WTC11 (cell line): ENCODE data around the gene SDHA. TPM values are rescaled to one million over a fixed set of nuclear protein-coding genes. Genes with fewer than 3 reads are reported as not detected.

ENCODE experiments used
- ATAC-seq: fragments of 200-7000 bp; cut with Tn5 transposase; 2 replicates; pipeline ENCODE4 v1.10.0; 2021; ENCODE audit warnings: mild to moderate bottlenecking, moderate library complexity
- CTCF ChIA-PET: fragments of 300-600 bp; sonication (Branson Sonifier 250); formaldehyde crosslinking; loops from one replicate; lab custom pipeline; 2021; ENCODE audit warnings: antibody characterized with exemption; lab: Charles Lee
- POLR2A ChIA-PET: fragments of 350-600 bp; sonication (Branson Sonifier 250); formaldehyde crosslinking; loops from one replicate; lab custom pipeline; 2021; ENCODE audit warnings: antibody characterized with exemption; lab: Charles Lee
- DNase-seq: peaks from one replicate; pipeline ENCODE4 v3.0.0; 2021; ENCODE audit warnings: low spot score
- H3K27ac Mint-ChIP-seq: 2 replicates; pipeline ENCODE4 v1.8.0; 2021; ENCODE audit warnings: mixed read lengths
- H3K27me3 Mint-ChIP-seq: 2 replicates; pipeline ENCODE4 v1.8.0; 2021; ENCODE audit warnings: low read depth, mild to moderate bottlenecking, moderate library complexity, mixed read lengths
- H3K36me3 Mint-ChIP-seq: 2 replicates; pipeline ENCODE4 v1.8.0; 2021; ENCODE audit warnings: mixed read lengths
- H3K4me1 Mint-ChIP-seq: 2 replicates; pipeline ENCODE4 v1.8.0; 2022; ENCODE audit warnings: mixed read lengths
- H3K4me3 Mint-ChIP-seq: 2 replicates; pipeline ENCODE4 v1.8.0; 2021; ENCODE audit warnings: mild to moderate bottlenecking, moderate library complexity, mixed read lengths
- H3K9me3 Mint-ChIP-seq: 2 replicates; pipeline ENCODE4 v1.8.0; 2021; ENCODE audit warnings: mixed read lengths
- CTCF ChIP-seq: fragments of 200-600 bp; IDR thresholded peaks from 2 replicates; pipeline ENCODE4 v1.8.0; 2022; ENCODE audit warnings: antibody characterized with exemption
- E2F5 ChIP-seq: sonication (generic); formaldehyde crosslinking; IDR thresholded peaks from 2 replicates; pipeline ENCODE4 v1.8.1; 2022; ENCODE audit warnings: mild to moderate bottlenecking, moderate library complexity, missing genetic modification reagents
- EMX1 ChIP-seq: fragments of 250-450 bp; sonication (Bioruptor Pico); IDR thresholded peaks from 2 replicates; pipeline ENCODE4 v1.8.0; 2021; ENCODE audit warnings: mild to moderate bottlenecking
- FOXK1 ChIP-seq: sonication (generic); formaldehyde crosslinking; IDR thresholded peaks from 2 replicates; pipeline ENCODE4 v1.8.0; 2022; ENCODE audit warnings: mild to moderate bottlenecking, moderate library complexity, missing genetic modification reagents
- FOXP1 ChIP-seq: sonication (generic); formaldehyde crosslinking; IDR thresholded peaks from 2 replicates; pipeline ENCODE4 v1.8.0; 2022; ENCODE audit warnings: missing genetic modification reagents, mild to moderate bottlenecking, moderate library complexity, borderline replicate concordance
- HMGA2 ChIP-seq: fragments of 250-450 bp; sonication (Bioruptor Pico); IDR thresholded peaks from 2 replicates; pipeline ENCODE4 v1.4.0; 2021; ENCODE audit warnings: mild to moderate bottlenecking, moderate library complexity
- HMGXB4 ChIP-seq: sonication (generic); formaldehyde crosslinking; IDR thresholded peaks from 2 replicates; pipeline ENCODE4 v1.8.1; 2023; ENCODE audit warnings: mild to moderate bottlenecking, moderate library complexity, missing genetic modification reagents
- MAX ChIP-seq: sonication (generic); formaldehyde crosslinking; IDR thresholded peaks from 2 replicates; pipeline ENCODE4 v1.8.0; 2022; ENCODE audit warnings: mild to moderate bottlenecking, missing genetic modification reagents
- MLX ChIP-seq: sonication (generic); formaldehyde crosslinking; IDR thresholded peaks from 2 replicates; pipeline ENCODE4 v1.8.1; 2023; ENCODE audit warnings: mild to moderate bottlenecking, missing genetic modification reagents, moderate library complexity
- NFE2L1 ChIP-seq: sonication (generic); formaldehyde crosslinking; IDR thresholded peaks from 2 replicates; pipeline ENCODE4 v1.8.1; 2023; ENCODE audit warnings: missing genetic modification reagents
- RORB ChIP-seq: fragments of 250-450 bp; sonication (Bioruptor Pico); IDR thresholded peaks from 2 replicates; pipeline ENCODE4 v1.9.0; 2021; ENCODE audit warnings: mild to moderate bottlenecking
- SP1 ChIP-seq: sonication (generic); formaldehyde crosslinking; conservative IDR thresholded peaks from 2 replicates; pipeline ENCODE4 v1.8.1; 2022; ENCODE audit warnings: missing genetic modification reagents
- STAT6 ChIP-seq: sonication (generic); formaldehyde crosslinking; conservative IDR thresholded peaks from 2 replicates; pipeline ENCODE4 v1.8.1; 2023; ENCODE audit warnings: mild to moderate bottlenecking, low read depth, missing genetic modification reagents, moderate library complexity
- USF2 ChIP-seq: sonication (generic); formaldehyde crosslinking; IDR thresholded peaks from 2 replicates; pipeline ENCODE4 v1.8.1; 2023; ENCODE audit warnings: mild to moderate bottlenecking, missing genetic modification reagents, moderate library complexity
- ZBTB21 ChIP-seq: sonication (generic); formaldehyde crosslinking; IDR thresholded peaks from 2 replicates; pipeline ENCODE4 v1.8.1; 2023; ENCODE audit warnings: mild to moderate bottlenecking, missing genetic modification reagents, borderline replicate concordance
- ZNF232 ChIP-seq: sonication (generic); formaldehyde crosslinking; IDR thresholded peaks from 2 replicates; pipeline ENCODE4 v1.8.0; 2022; ENCODE audit warnings: mild to moderate bottlenecking, missing genetic modification reagents
- ZNF416 ChIP-seq: fragments of 250-450 bp; sonication (Bioruptor Pico); IDR thresholded peaks from 2 replicates; pipeline ENCODE4 v1.9.0; 2021; ENCODE audit warnings: mild to moderate bottlenecking, inconsistent platforms
- ZNF671 ChIP-seq: fragments of 250-450 bp; sonication (Bioruptor Pico); IDR thresholded peaks from 2 replicates; pipeline ENCODE4 v1.8.0; 2021; ENCODE audit warnings: mild to moderate bottlenecking
- total RNA-seq: library from RNA; stranded (reverse); gene quantifications from 3 replicates; pipeline ENCODE4 v1.2.3, GENCODE V29; 2021

SDHA gene
- total RNA-seq, 1 experiment from 2014 or later: 145 TPM

GRCh38 chr5:187617-188451, 30.3 kb upstream of the SDHA start:
- TF ChIP-seq EMX1 (no peak), ZNF416 (CRISPR knock-in tag) (no peak), STAT6 (CRISPR knock-in tag) (no peak)
- DNase-seq (no peak), ATAC-seq (no peak; the same call in 1 of the 2 replicates)
- Mint-ChIP-seq H3K9me3 (no peaks in the 10 kb centered on the region), H3K36me3 (0 out of 2 replicates have a peak, but pooled peaks cover 3% of the 10 kb centered on the region), H3K4me1 (peaks cover 8% of the 10 kb centered on the region), H3K4me3 (no peak overlapping the region), H3K27ac (no peak overlapping the region), H3K27me3 (no peaks in the 10 kb centered on the region; the same call in 1 of the 2 replicates)
- CTCF ChIA-PET: interaction anchor here (0.5 to 2.2 kb wide), 41 partner anchors 8 to 335 kb away, joined by 3 to 47 read pairs (median 4); partner anchors contain the start of genes CCDC127, PDCD6, PLEKHG4B and SDHA
- POLR2A ChIA-PET: interaction anchor here (0.9 kb wide), 1 partner anchor 31 kb away, joined by 5 read pairs; the partner anchor contains the start of genes CCDC127 and SDHA

- Mint-ChIP-seq H3K4me3 (no peak overlapping the region), H3K27ac (no peak overlapping the region)
- TF ChIP-seq CTCF (peak; percentile 87), MLX (CRISPR knock-in tag) (no peak), HMGA2 (CRISPR knock-in tag) (no peak), E2F5 (CRISPR knock-in tag) (no peak), RORB (CRISPR knock-in tag) (no peak), FOXP1 (CRISPR knock-in tag) (peak; percentile 49; the same call in 1 of the 2 replicates), USF2 (CRISPR knock-in tag) (peak; percentile 24; the same call in 1 of the 2 replicates), NFE2L1 (CRISPR knock-in tag) (no peak), ZBTB21 (CRISPR knock-in tag) (peak; percentile 35; the same call in 1 of the 2 replicates), SP1 (CRISPR knock-in tag) (peak; percentile 74), ZNF232 (CRISPR knock-in tag) (no peak), FOXK1 (CRISPR knock-in tag) (peak; percentile 59; the same call in 1 of the 2 replicates), ZNF671 (CRISPR knock-in tag) (no peak), HMGXB4 (CRISPR knock-in tag) (0 out of 2 replicates have a peak, but pooled peaks have one; percentile 50), MAX (0 out of 2 replicates have a peak, but pooled peaks have one; percentile 45)
- TF ChIP-seq, all 79 proteins: peak for 8
- H3K36me3 Mint-ChIP-seq: no peaks in the 10 kb centered on the region
- ChIA-PET CTCF (interaction anchor here (0.5 to 2.2 kb wide), 41 partner anchors 9 to 335 kb away, joined by 3 to 47 read pairs (median 4); partner anchors contain the start of genes CCDC127, PDCD6, PLEKHG4B and SDHA), POLR2A (interaction anchor here (0.9 kb wide), 1 partner anchor 30 kb away, joined by 5 read pairs; the partner anchor contains the start of genes CCDC127 and SDHA)
- DNase-seq (peak; percentile 94), ATAC-seq (peak; percentile 91)
- H3K27me3 Mint-ChIP-seq: no peaks in the 10 kb centered on the region; the same call in 1 of the 2 replicates
- peaks cover 8% of the 10 kb centered on the region for H3K4me1 Mint-ChIP-seq
- no peaks in the 10 kb centered on the region for H3K9me3 Mint-ChIP-seq
Measured at GRCh38 chr5:188488-189481, 29.3 kb upstream of the SDHA start.
